Esophagus squamous epithelium (tissue), 4 donors: ENCODE measurements around the gene PHACTR1.

ENCODE experiments used
- CTCF ChIP-seq, 6 experiments: fragments of 450-650 bp in 4 of 6; fragments of 200-600 bp in 2 of 6; sonication (generic) in 2 of 6; IDR thresholded peaks; one replicate each; pipeline ENCODE4 v1.5.1; 2016 to 2019; ENCODE audit warnings: antibody characterized with exemption in 6 of 6, mild to moderate bottlenecking in 4 of 6, moderate library complexity in 4 of 6
- POLR2A ChIP-seq, 4 donors: fragments of 450-650 bp; IDR thresholded peaks; one replicate each; pipeline ENCODE4 v1.6.1; 2017; ENCODE audit warnings: antibody characterized with exemption in 4 of 4, mild to moderate bottlenecking in 4 of 4, moderate library complexity in 3 of 4

GRCh38 chr6:13079096-13079723 lies 362.6 kb downstream of the PHACTR1 start:
- TF ChIP-seq CTCF (IDR thresholded peaks at IDR 0.05) (no peak), POLR2A (IDR thresholded peaks at IDR 0.05) (no peak)
